ENCODE results near the gene CEP350. TPM values are rescaled to one million over a fixed set of nuclear protein-coding genes. Genes with fewer than 3 reads are reported as not detected.

CEP350 gene
- polyA plus RNA-seq, 3 donors = 6.7 to 19.8 (median 9.0) TPM

DNA sequence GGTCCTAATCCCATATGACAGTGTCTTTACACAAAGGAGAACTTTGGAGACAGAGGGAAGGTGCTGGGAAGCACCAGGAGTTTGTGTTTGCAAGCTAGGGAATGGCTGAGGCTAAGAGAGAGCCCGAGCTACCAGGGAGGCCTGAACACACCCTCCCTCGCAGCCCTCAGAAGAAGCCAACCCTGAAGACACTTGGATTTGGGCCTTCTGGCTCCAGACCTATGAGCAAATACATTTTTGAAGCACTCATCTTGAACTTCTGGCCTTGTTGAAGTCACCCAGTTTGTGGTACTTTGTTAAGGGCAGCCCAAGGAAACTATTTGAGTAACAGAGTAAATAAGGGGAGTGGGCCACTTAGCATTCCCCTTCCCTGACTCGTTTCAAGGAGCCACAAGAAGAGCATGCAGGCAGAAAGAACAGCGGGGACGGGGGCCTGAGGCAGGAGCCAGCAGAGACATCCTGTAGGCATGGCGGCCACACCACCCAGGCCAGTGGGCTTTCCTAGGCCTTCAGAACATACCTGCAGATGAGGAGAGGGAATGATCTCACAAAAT lies 186.8 kb downstream of the CEP350 start:
- TF ChIP-seq, protein P1, sequence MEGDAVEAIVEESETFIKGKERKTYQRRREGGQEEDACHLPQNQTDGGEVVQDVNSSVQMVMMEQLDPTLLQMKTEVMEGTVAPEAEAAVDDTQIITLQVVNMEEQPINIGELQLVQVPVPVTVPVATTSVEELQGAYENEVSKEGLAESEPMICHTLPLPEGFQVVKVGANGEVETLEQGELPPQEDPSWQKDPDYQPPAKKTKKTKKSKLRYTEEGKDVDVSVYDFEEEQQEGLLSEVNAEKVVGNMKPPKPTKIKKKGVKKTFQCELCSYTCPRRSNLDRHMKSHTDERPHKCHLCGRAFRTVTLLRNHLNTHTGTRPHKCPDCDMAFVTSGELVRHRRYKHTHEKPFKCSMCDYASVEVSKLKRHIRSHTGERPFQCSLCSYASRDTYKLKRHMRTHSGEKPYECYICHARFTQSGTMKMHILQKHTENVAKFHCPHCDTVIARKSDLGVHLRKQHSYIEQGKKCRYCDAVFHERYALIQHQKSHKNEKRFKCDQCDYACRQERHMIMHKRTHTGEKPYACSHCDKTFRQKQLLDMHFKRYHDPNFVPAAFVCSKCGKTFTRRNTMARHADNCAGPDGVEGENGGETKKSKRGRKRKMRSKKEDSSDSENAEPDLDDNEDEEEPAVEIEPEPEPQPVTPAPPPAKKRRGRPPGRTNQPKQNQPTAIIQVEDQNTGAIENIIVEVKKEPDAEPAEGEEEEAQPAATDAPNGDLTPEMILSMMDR (IDR thresholded peaks at IDR 0.05) = no peak

DNA sequence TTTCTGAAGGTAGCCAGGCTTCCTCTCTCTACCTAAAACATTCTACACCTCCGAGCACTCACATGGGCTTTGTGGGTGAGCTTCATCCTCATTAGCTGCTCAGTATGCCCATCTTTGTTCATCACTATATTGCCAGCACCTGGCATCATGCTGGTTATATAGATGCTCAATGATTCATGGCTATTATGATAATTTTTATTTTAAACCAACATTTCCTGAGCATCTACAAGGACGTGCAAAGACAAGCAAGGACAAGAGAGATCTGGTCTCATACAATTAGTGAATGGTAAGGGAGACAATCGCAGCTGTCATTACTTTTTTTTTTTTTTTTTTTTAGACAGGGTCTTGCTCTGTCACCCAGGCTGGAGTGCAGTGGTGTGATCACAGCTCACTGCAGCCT lies 188.7 kb downstream of the CEP350 start:
- Histone ChIP-seq H3K4me3 (replicated peaks in 1 of 3; ENCODE audit: low read depth in 2 of 3, low read length in 3 of 3) (no peak overlapping the region), H3K36me3 (replicated peaks in 1 of 2; ENCODE audit: control insufficient read depth in 1 of 2, insufficient read depth in 2 of 2, low read length in 2 of 2) (no peaks in the 10 kb centered on the region), H3K4me2 (replicated peaks; ENCODE audit: extremely low read depth, low read length, poor library complexity, severe bottlenecking) (no peak overlapping the region), H2AFZ (ENCODE audit: insufficient read depth, low read depth, low read length, poor library complexity, severe bottlenecking) (no peak overlapping the region), H3K9me3 (replicated peaks in 1 of 2; ENCODE audit: control insufficient read depth in 1 of 2, insufficient read depth in 1 of 2, low read length in 2 of 2) (no peaks in the 10 kb centered on the region), H4K20me1 (ENCODE audit: insufficient read depth, low read length) (no peaks in the 10 kb centered on the region), H3K9ac (ENCODE audit: insufficient read depth, low read length, poor library complexity, severe bottlenecking) (no peak overlapping the region), H3K4me1 (ENCODE audit: control insufficient read depth in 1 of 2, insufficient read depth in 2 of 2, low read length in 2 of 2) (no peaks in the 10 kb centered on the region), H3K27ac (ENCODE audit: low read depth in 1 of 2, low read length in 2 of 2) (no peak overlapping the region), H3K79me2 (ENCODE audit: insufficient read depth, low read length) (no peaks in the 10 kb centered on the region), H3K27me3 (ENCODE audit: control insufficient read depth in 2 of 2, insufficient read depth in 2 of 2, low read length in 2 of 2) (no peaks in the 10 kb centered on the region)
- Mint-ChIP-seq H3K27me3 (ENCODE audit: low read depth in 3 of 3) (peaks cover 2 to 7% (median 2%) of the 10 kb centered on the region in 3 donors), H3K4me3 (no peak overlapping the region), H3K27ac (no peak overlapping the region), H3K9me3 (peaks cover 0 to 3% (median 0%) of the 10 kb centered on the region in 7 donors), H3K36me3 (no peaks in the 10 kb centered on the region), H3K4me1 (peaks cover 7% of the 10 kb centered on the region)
- no peak for DNase-seq
- WGBS (ENCODE audit: insufficient coverage) = 80% methylated on average over 1 of the region's 3 CpGs
- TF ChIP-seq, protein P1 (IDR thresholded peaks at IDR 0.05) = no peak
- intact Hi-C loops (cut with micrococcal nuclease) = no loop called here

More for the DNA sequence above, 186.8 kb downstream of the CEP350 start:
- Histone ChIP-seq H3K4me1 (ENCODE audit: control insufficient read depth in 1 of 2, insufficient read depth in 2 of 2, low read length in 2 of 2) (peaks cover 5 to 6% of the 10 kb centered on the region in 2 donors), H3K4me2 (replicated peaks; ENCODE audit: extremely low read depth, low read length, poor library complexity, severe bottlenecking) (no peak overlapping the region), H3K36me3 (replicated peaks in 1 of 2; ENCODE audit: control insufficient read depth in 1 of 2, insufficient read depth in 2 of 2, low read length in 2 of 2) (no peaks in the 10 kb centered on the region), H4K20me1 (ENCODE audit: insufficient read depth, low read length) (no peaks in the 10 kb centered on the region), H2AFZ (ENCODE audit: insufficient read depth, low read depth, low read length, poor library complexity, severe bottlenecking) (no peak overlapping the region), H3K27me3 (ENCODE audit: control insufficient read depth in 2 of 2, insufficient read depth in 2 of 2, low read length in 2 of 2) (no peaks in the 10 kb centered on the region), H3K9ac (ENCODE audit: insufficient read depth, low read length, poor library complexity, severe bottlenecking) (no peak overlapping the region), H3K9me3 (replicated peaks in 1 of 2; ENCODE audit: control insufficient read depth in 1 of 2, insufficient read depth in 1 of 2, low read length in 2 of 2) (no peaks in the 10 kb centered on the region), H3K27ac (ENCODE audit: low read depth in 1 of 2, low read length in 2 of 2) (no peak overlapping the region), H3K79me2 (ENCODE audit: insufficient read depth, low read length) (no peaks in the 10 kb centered on the region), H3K4me3 (replicated peaks in 1 of 3; ENCODE audit: low read depth in 2 of 3, low read length in 3 of 3) (no peak overlapping the region)
- Mint-ChIP-seq H3K9me3 (peaks cover 0 to 5% (median 0%) of the 10 kb centered on the region in 7 donors), H3K27me3 (ENCODE audit: low read depth in 3 of 3) (peaks cover 2 to 7% (median 2%) of the 10 kb centered on the region in 3 donors), H3K4me1 (peaks cover 9% of the 10 kb centered on the region), H3K4me3 (no peak overlapping the region), H3K36me3 (no peaks in the 10 kb centered on the region), H3K27ac (no peak overlapping the region)
- WGBS (ENCODE audit: insufficient coverage) = 100% methylated on average over 2 of the region's 6 CpGs
- DNase-seq = no peak
- intact Hi-C loops (cut with micrococcal nuclease) = no loop called here

Measured in CD14-positive monocyte (primary cell).